Sigmoid colon (tissue), 4 donors: ENCODE results near the gene GTF3C5.

Experiments used
- EP300 ChIP-seq, 4 donors: sonication (generic); formaldehyde crosslinking; IDR thresholded peaks; one replicate each; pipeline ENCODE4 v1.6.1; 2017; ENCODE audit warnings: antibody characterized with exemption in 4 of 4
- POLR2AphosphoS5 ChIP-seq, 4 donors: sonication (generic); formaldehyde crosslinking; IDR thresholded peaks; one replicate each; pipeline ENCODE4 v1.6.1; 2017; ENCODE audit warnings: antibody characterized with exemption in 4 of 4
- TF ChIP-seq, protein P1 (sequence below), 4 experiments: fragments of 450-650 bp in 3 of 4; fragments of 200-600 bp in 1 of 4; IDR thresholded peaks; one replicate each; pipeline ENCODE4 v1.5.1; 2016 to 2019; ENCODE audit warnings: antibody characterized with exemption in 4 of 4, mild to moderate bottlenecking in 3 of 4, moderate library complexity in 2 of 4

- TF ChIP-seq, protein P1, sequence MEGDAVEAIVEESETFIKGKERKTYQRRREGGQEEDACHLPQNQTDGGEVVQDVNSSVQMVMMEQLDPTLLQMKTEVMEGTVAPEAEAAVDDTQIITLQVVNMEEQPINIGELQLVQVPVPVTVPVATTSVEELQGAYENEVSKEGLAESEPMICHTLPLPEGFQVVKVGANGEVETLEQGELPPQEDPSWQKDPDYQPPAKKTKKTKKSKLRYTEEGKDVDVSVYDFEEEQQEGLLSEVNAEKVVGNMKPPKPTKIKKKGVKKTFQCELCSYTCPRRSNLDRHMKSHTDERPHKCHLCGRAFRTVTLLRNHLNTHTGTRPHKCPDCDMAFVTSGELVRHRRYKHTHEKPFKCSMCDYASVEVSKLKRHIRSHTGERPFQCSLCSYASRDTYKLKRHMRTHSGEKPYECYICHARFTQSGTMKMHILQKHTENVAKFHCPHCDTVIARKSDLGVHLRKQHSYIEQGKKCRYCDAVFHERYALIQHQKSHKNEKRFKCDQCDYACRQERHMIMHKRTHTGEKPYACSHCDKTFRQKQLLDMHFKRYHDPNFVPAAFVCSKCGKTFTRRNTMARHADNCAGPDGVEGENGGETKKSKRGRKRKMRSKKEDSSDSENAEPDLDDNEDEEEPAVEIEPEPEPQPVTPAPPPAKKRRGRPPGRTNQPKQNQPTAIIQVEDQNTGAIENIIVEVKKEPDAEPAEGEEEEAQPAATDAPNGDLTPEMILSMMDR (IDR thresholded peaks at IDR 0.05): no peak
- TF ChIP-seq POLR2AphosphoS5 (IDR thresholded peaks at IDR 0.05) (no peak), EP300 (IDR thresholded peaks at IDR 0.05) (no peak)
These were observed 11.2 kb downstream of the GTF3C5 start for GRCh38 chr9:133041958-133042357.
